D341Med (cell line): Measurements from ENCODE around the gene ZNF33A.
"Not testable (repeated sequence)": the region's sequence is repeated elsewhere in the genome, so short reads cannot be mapped to it uniquely, and the experiment has no call there.

Experiments used
- DNase-seq: peaks from one replicate; pipeline ENCODE4 v3.0.0; 2012; ENCODE audit warnings: low spot score

ZNF33A gene

DNA sequence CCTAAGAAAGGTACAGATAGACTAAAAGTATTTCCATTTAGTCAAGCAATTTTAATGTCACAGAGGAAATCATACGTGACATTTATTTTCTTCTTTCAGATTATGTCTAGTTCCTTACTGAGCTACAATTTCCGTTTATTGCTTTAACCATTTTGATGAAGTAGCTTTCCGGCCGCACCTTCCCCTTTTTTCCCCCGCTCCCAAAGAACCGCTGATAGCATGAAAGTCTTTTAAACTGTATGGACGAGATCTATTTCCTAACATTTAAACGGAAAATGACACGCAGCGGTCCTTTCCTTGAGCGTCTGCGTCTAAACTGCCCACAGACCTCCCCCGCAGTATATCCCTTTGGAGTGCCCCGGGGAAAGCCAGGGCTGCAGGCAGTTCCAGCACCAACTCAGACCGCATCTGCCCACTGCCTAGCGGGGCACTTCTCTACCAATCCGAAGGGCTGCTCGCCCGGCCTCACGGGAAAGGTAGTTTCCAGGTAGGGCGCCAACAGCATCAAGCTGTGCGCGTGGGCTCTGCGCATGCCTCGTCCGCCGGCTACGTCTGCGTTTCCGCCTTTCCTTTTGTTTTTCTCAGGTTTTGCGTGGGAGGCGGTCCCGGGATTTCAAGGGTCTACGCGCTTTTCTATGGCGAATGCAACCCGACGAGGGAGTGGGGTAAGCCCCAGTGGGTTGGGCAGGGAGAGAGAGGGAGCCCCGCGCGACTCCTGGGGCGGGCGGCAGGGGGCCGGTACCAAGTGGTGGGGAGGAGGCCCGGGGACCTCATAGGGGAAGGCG is at the start of gene ZNF33A:
Gene ZNF33A, plus strand, starts transcription at position 557 of the 785 bp plus-strand sequence. CDS start 1,667 bp downstream, outside the sequence.
- peak; percentile 92 for DNase-seq

GRCh38 chr10:37965006-37965405 is 45.5 kb upstream of the ZNF33A start:
- DNase-seq = no peak

DNA sequence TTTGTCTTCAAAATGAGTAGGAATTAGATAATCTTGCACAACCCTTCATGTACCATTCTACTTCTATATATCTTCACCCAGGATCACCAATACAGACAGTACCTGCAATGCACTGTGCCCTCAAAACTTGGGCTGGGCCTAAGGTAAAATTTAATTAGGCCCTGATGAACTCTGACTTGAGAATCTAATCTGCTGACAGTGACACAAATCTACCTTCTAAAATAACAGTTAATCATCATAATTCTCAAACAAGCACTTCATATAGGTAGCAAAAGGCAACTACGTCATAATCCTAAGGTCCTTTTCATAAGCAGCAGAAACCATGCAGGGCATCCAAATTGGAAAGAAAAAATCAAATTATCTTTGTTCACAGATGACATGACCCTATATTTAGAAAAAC is 38.1 kb upstream of the ZNF33A start:
- no peak for DNase-seq

- DNase-seq = no peak
Observed at GRCh38 chr10:37975401-37975991, 35.0 kb upstream of the ZNF33A start.

GRCh38 chr10:37976091-37976879 is 34.2 kb upstream of the ZNF33A start, which contains the start of gene ZNF25:
Gene ZNF25 (minus strand): TSS chr10:37976647. CDS start chr10:37971722, 4,925 bp downstream.
- peak; percentile 97 for DNase-seq

GRCh38 chr10:37976880-37977203 is 33.6 kb upstream of the ZNF33A start:
- no peak for DNase-seq

GRCh38 chr10:37991655-37992054 is 18.8 kb upstream of the ZNF33A start:
- no peak for DNase-seq

- DNase-seq = no peak
Observed at GRCh38 chr10:37992083-37992482, 18.4 kb upstream of the ZNF33A start.

DNA sequence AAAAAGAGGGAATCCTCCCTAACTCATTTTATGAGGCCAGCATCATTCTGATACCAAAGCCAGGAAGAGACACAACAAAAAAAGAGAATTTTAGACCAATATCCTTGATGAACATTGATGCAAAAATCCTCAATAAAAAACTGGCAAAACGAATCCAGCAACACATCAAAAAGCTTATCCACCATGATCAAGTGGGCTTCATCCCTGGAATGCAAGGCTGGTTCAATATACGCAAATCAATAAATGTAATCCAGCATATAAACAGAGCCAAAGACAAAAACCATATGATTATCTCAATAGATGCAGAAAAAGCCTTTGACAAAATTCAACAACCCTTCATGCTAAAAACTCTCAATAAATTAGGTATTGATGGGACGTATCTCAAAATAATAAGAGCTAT is 11.6 kb upstream of the ZNF33A start:
- not testable (repeated sequence) for DNase-seq

- DNase-seq = not testable (repeated sequence)
Observed at GRCh38 chr10:38000474-38000873, 10.0 kb upstream of the ZNF33A start.

GRCh38 chr10:38003026-38003425 is 7.4 kb upstream of the ZNF33A start:
- DNase-seq = no peak

- DNase-seq = no peak
Observed at GRCh38 chr10:38003588-38003987, 6.9 kb upstream of the ZNF33A start.

- no peak for DNase-seq
Observed at GRCh38 chr10:38007551-38007950, 2.9 kb upstream of the ZNF33A start.

DNA sequence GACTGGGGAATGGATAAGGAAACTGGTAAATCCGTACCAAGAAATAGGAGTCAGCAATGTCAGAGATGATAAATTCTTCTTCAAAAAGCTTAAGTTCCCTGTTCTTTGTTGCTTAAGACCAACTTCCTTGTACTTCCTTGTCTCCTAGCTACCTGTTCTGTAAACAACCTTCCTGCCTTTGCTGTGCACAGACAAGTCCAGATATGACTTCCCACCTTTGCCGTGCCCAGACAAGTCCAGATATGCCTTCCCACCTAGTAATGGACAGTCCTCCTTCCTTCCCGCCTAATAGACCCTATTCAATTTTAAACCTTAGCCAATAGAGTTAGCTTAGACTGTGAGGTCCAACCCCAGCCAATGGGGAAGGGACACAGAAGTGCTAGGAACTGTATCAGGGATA is 2.5 kb upstream of the ZNF33A start:
- DNase-seq = no peak

GRCh38 chr10:38016354-38016753 is 5.9 kb downstream of the ZNF33A start:
- DNase-seq = no peak

DNA sequence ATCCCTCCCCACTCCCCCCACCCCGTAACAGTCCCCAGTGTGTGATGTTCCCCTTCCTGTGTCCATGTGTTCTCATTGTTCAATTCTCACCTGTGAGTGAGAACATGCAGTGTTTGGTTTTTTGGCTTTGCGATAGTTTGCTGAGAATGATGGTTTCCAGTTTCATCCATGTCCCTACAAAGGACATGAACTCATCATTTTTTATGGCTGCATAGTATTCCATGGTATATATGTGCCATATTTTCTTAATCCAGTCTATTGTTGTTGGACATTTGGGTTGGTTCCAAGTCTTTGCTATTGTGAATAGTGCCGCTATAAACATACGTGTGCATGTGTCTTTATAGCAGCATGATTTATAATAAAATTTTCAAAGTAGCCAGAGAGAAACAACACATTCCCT is 8.6 kb downstream of the ZNF33A start:
- not testable (repeated sequence) for DNase-seq

DNA sequence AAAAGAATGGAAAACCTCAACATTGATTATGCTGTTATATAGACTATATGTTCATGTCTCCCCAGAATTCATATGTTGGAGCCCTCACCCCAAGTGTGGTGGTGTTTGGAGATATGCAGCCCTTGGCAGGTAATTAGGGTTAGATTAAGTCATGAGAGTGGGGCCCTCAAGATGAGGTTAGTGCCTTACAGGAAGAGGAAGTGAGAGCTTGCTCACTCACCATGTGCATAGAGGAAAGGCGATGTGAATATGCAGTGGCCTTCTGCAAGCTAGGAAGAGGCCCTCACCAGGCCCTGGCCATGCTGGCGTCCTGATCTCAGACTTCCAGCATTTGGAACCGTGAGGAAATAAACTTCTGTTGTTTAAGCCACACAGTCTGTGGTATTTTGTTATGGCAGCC is 14.8 kb downstream of the ZNF33A start:
- no peak for DNase-seq

GRCh38 chr10:38027986-38028385 is 17.5 kb downstream of the ZNF33A start:
- DNase-seq = no peak

GRCh38 chr10:38032886-38033285 is 22.4 kb downstream of the ZNF33A start:
- DNase-seq = no peak

DNA sequence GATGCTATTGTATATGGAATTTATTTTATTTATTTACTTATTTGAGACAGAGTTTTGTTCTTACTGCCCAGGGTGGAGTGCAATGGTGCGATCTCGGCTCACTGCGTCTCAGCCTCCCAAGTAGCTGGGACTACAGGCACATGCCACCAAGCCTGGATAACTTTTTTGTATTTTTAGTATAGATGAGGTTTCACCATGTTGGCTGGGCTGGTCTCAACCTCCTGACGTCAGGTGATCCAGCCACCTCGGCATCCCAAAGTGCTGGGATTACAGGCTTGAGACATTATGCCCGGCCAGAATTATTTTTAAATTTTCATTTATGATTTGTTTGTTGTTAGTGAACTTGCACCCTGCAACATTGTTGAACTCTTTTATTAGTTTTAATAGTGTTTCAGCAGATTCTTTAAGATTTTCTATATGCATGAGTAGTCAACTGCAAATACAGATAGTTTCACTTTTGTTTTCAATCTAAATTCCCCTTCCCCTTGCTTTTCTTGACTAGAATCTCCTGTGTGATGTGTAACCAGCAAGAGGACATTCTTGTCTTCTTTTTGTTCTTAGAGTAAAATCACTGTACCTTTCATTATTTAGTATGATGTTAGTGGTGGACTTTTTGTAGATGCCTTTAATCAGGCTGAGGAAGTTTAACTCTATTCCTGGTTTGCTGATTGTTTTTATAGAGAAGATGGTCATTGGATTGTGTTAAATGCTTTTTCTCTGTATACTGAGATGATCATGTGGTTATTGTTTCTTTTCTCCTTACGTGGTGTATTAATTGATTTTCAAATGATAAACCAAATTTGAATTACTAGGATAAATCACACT is 27.8 kb downstream of the ZNF33A start:
- no peak for DNase-seq

DNA sequence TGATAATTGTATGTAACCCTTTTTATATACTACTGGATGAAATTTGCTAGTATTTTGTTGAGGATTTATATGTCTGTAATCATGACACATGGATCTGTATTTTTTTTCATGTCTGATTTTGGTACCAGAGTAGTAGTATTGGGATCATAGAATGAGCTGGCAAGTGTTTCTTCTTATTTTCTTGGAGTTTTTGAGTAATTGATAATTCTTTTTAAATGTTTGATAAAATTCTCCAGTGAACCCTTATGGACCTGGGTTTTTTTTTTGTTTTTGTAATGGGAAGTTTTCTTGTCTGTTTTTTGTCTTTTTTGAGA is 28.4 kb downstream of the ZNF33A start:
- DNase-seq = no peak

GRCh38 chr10:38043516-38043915 is 33.0 kb downstream of the ZNF33A start:
- no peak for DNase-seq
